Measurements from ENCODE around the gene RAB11FIP4.
A peak's percentile ranks its signal among the peaks of the same experiment; 100 is the strongest.

The RAB11FIP4 gene

DNA sequence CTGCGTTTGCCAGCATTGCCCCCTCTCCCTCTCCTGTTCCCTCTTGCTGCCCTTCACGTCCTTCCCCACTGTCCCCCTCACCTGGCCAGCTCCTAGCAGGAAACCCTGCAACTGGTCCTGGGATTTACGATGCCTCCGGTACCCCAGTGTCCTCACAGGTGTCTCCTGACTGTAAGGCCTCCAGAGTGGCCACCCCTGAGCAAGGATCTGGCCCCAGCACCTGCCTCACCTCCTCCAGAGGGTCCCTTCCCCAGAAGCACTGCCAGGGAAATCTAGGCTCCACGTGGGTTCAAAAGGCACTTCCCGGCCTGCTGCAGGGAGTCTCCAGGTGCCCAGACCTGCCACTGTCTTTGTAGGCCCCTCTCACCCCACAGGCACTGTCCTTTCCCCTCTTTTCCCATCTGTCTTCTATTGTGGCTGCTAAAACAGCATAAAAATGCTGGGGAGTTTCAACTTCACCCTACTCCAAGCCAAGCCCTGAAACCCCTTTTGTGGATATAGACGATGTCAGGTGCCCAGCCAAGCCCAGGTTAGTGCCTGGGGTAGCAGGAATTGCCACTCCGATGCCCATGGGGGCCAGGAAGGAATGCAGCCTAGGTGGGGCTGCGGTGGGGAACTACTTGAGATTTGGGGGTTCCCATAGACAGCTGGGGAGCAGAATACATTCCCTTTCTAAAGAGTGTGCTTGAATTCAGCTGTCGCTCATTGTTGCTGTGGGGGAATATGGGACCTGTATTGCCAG is 25.7 kb downstream of the RAB11FIP4 start:
- no peak overlapping the region for H3K4me3 ChIP-seq (ENCODE audit: low read length)
- DNase-seq (ENCODE audit: low read depth), result no peak
- TF ChIP-seq, protein P1, sequence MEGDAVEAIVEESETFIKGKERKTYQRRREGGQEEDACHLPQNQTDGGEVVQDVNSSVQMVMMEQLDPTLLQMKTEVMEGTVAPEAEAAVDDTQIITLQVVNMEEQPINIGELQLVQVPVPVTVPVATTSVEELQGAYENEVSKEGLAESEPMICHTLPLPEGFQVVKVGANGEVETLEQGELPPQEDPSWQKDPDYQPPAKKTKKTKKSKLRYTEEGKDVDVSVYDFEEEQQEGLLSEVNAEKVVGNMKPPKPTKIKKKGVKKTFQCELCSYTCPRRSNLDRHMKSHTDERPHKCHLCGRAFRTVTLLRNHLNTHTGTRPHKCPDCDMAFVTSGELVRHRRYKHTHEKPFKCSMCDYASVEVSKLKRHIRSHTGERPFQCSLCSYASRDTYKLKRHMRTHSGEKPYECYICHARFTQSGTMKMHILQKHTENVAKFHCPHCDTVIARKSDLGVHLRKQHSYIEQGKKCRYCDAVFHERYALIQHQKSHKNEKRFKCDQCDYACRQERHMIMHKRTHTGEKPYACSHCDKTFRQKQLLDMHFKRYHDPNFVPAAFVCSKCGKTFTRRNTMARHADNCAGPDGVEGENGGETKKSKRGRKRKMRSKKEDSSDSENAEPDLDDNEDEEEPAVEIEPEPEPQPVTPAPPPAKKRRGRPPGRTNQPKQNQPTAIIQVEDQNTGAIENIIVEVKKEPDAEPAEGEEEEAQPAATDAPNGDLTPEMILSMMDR (conservative IDR thresholded peaks at IDR 0.05; ENCODE audit: low read length), result no peak

DNA sequence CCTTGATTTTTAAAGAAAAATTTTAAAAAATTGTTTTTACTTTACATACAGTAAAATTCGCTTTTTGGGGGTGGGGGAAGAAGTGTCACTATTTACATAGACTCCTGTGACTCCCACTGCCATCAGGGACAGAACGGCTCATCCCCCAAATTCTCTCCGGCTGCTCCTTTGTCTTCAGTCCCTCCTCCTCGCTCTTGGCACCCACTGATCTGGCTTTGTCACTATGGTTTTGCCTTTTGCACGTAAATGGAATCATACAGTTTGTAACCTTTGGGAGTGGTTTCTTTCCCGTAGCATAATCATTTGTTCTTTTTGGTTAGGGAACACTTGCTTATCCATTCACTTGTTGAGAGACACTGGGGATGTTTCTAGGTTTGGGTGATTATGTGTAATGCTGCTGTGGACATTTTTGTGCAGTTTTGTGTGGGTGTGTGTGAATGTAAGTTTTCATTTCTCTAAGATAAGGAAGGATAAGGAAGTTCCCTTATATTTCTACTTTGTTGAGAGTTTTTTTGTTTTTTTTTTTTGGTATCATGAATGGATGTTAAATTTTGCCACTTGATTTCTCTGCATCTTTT is 27.4 kb downstream of the RAB11FIP4 start:
- TF ChIP-seq, protein P1 (conservative IDR thresholded peaks at IDR 0.05; ENCODE audit: low read length), result no peak
- no peak overlapping the region for H3K4me3 ChIP-seq (ENCODE audit: low read length)
- DNase-seq (ENCODE audit: low read depth), result no peak

DNA sequence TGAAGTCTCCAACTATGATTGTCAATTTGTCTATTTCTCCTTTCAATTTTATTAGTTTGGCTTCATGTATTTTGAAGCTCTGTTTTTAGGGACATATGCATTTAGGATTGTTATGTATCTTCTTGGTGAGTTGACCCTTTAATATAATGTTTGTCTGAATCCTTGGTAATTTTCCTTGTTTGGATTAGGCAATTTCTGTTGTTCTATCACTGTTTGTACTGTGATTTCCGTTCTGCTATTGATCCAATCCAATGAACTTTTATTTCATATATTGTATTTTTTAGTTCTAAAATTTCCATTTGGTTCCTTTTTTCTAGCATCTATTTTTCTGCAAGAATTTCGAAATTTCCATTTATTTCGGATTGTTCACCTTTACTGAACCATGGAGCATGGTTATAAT is 31.0 kb downstream of the RAB11FIP4 start:
- TF ChIP-seq, protein P1 (conservative IDR thresholded peaks at IDR 0.05; ENCODE audit: low read length), result no peak
- DNase-seq (ENCODE audit: low read depth), result no peak
- no peak overlapping the region for H3K4me3 ChIP-seq (ENCODE audit: low read length)

DNA sequence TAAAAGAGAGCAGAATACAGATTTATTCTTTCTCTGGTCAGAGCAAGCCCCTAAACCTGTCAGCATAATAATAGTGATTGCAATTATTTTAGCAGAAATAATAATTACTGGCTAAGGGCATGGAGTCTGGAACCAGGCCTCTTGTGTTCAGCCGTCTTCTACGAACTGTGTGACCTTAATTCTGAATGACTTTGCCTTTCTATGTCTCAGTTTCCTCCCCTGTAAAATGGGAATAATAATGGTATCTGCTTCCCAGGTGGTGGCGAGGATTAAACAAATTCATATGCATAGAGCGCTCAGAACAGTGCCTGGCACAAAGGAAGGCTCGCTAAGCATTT is 33.4 kb downstream of the RAB11FIP4 start:
- no peak overlapping the region for H3K4me3 ChIP-seq (ENCODE audit: low read length)
- TF ChIP-seq, protein P1 (conservative IDR thresholded peaks at IDR 0.05; ENCODE audit: low read length), result no peak
- no peak for DNase-seq (ENCODE audit: low read depth)

DNA sequence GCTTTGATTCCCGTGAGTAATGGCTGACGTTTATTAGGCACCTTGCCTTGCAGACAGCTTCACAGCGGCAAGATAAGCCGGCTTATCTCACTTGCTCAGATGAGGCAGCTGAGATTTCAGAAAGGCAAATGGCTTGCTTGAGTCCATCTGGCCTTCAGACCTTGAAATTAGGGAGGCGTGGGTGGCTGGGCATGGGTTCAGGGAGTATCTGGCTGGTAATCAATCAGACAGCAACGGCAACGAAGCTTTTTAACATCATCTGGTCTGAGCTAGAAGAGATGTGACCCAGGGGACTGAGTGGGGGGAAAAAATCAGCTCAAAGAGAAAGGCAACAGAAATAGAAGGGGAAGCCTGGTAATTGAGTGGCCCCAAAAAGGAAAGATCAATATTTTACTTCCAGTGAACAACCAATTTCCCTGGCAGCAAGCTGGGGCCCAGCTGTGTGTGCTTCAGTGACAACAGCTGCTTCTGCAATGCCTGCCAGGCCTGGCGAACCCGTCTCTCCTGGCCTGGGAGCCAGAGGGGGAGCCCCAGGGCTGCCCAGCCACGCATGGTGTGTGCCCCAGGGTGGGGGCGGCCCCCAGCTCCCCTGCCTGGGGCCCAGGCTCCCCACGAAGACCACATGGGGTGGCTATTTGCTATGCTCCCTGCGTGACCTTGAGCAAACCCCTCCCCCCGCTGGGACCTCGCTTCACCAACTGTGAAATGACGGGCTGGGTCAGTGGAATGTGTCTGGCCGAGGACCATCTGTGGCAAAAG is 34.0 kb downstream of the RAB11FIP4 start:
- no peak overlapping the region for H3K4me3 ChIP-seq (ENCODE audit: low read length)
- peak; percentile 7 for DNase-seq (ENCODE audit: low read depth)
- TF ChIP-seq, protein P1 (conservative IDR thresholded peaks at IDR 0.05; ENCODE audit: low read length), result no peak

DNA sequence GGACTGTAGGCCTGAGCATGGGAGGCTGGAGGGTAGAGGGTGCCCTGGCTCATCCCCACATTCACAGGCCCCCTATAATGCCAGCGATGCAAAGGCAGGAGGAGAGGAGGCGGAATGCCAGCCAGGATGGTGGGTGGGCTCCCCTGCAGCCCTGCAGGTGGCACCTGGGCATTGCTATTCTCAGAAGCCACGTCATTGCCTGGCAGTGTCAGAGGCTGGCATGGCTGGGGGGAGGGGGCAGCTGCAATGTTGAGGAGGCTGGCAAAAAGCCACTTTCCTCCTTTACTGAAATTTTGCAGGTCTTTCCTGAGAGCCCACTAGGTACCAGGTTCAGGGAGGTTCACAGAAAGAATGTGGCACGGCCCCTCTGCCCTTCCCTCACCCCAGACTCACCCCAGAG is 36.2 kb downstream of the RAB11FIP4 start:
- no peak for DNase-seq (ENCODE audit: low read depth)
- TF ChIP-seq, protein P1 (conservative IDR thresholded peaks at IDR 0.05; ENCODE audit: low read length), result no peak
- H3K4me3 ChIP-seq (ENCODE audit: low read length), result no peak overlapping the region
